ENCODE results near the gene ANO9. TPM values are rescaled to one million over a fixed set of nuclear protein-coding genes. Genes with fewer than 3 reads are reported as not detected.
A peak's percentile ranks its signal among the peaks of the same experiment; 100 is the strongest.

ANO9 gene
- total RNA-seq, 1 experiment from 2014 or later: 85.5 TPM

DNA sequence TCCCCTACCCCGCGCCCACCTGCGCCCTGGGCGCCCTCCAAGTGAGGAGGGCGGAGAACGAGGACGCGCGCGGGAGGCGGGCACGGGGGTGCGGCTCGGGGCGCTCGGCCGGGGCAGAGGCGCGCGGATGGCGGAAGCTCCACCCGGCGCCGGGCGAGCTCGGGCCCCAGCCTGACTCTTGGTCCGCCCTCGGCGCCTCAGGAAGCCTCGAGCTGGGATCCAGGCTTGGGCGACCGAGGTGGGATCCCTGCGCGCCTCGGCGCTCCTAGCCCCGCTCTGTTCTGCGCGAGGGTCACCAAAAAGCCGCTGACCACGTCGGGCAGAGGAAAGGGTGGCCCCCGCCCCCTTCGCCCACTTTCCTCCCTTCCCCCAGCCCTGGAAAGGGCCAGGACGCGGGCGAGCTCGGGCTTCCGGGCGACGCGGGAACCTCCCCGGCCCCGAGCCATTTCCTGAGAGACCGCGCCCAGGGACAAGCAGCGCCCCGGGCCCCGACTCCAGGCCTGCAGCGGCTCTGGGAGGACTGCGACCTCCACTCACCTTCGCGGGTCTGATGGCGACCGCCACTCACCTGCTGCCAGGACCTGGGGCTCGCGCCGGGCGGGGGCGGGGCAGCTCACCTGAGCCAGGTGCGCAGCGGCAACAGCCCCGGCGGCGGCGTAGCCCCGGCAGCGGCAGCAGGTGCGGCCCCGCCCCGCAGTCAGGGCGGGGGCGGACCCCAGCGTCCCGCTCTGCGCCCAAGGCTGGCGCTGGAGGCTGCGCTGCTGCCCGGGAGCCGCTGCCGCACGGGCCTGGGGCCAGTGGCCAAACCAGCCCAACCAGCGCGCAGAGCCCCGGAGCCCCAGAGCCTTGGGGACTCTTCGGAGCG, 24.8 kb downstream of the ANO9 start:
- peak overlapping the region; percentile 89 for H3K27ac Mint-ChIP-seq (ENCODE audit: unreplicated experiment)

DNA sequence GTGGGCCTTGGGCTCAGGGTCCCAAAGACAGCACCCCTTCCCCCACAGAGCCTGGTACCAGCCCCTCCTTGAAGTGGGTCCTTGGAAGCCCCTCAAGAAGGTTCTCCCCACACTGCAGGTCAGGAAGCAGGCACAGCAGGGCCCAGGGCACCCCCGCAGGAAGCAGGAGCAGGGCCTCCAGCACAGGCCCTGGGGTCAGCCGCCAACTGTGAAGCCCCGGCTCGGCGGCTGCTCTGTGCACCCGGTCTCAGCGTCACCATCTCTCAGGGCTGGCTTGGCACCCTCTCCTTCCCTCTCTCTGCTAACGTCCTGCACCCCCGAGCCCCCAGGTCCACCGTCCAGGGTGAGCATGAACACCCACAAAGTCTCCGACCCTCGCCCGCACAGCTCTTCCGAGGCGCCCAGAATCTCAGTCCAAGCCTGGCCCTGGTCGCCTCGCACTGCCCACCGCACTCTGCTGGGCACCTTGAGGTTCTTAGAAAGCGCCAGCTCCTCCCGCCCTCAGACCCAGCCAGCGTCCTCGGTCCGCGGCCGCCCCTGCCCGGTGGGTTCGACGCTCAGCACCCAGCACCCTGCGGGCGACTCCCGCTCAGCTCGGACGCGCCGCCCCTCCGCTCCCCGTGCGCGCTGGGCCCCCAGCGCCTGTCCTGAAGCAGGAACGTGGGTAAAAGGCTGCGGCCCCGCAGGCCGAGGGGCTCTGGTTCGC, 25.6 kb downstream of the ANO9 start:
- Mint-ChIP-seq H3K27ac (ENCODE audit: unreplicated experiment) (peak overlapping the region; percentile 38), H3K36me3 (ENCODE audit: insufficient read depth, unreplicated experiment) (peaks cover 45% of the 10 kb centered on the region), H3K4me3 (ENCODE audit: unreplicated experiment) (peak overlapping the region; percentile 82), H3K27me3 (ENCODE audit: insufficient read depth, unreplicated experiment) (no peaks in the 10 kb centered on the region), H3K4me1 (ENCODE audit: low read depth, unreplicated experiment) (peaks cover 11% of the 10 kb centered on the region), H3K9me3 (ENCODE audit: unreplicated experiment) (no peaks in the 10 kb centered on the region)
- BruUV-seq (replicated peaks): no TSS peak
- H3K9me3 ChIP-seq: no peaks in the 10 kb centered on the region
- peaks cover 18% of the 10 kb centered on the region for H3K4me1 ChIP-seq
- TF ChIP-seq, protein P1, sequence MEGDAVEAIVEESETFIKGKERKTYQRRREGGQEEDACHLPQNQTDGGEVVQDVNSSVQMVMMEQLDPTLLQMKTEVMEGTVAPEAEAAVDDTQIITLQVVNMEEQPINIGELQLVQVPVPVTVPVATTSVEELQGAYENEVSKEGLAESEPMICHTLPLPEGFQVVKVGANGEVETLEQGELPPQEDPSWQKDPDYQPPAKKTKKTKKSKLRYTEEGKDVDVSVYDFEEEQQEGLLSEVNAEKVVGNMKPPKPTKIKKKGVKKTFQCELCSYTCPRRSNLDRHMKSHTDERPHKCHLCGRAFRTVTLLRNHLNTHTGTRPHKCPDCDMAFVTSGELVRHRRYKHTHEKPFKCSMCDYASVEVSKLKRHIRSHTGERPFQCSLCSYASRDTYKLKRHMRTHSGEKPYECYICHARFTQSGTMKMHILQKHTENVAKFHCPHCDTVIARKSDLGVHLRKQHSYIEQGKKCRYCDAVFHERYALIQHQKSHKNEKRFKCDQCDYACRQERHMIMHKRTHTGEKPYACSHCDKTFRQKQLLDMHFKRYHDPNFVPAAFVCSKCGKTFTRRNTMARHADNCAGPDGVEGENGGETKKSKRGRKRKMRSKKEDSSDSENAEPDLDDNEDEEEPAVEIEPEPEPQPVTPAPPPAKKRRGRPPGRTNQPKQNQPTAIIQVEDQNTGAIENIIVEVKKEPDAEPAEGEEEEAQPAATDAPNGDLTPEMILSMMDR (IDR thresholded peaks at IDR 0.05; ENCODE audit: insufficient read depth in 1 of 2, low read depth in 1 of 2, low read length in 1 of 2, severe bottlenecking in 1 of 2, unreplicated experiment in 1 of 2): no peak
- intact Hi-C loops (cut with micrococcal nuclease; ENCODE audit: unreplicated experiment): no loop called here
- no peaks in the 10 kb centered on the region for H3K36me3 ChIP-seq (ENCODE audit: control insufficient read depth, insufficient read depth, low read length)
- CTCF ChIA-PET: interaction anchor here (0.9 to 2.2 kb wide), 4 partner anchors 9 to 57 kb away, joined by 3 to 43 read pairs (median 7); partner anchors contain the start of genes ANO9 and PTDSS2
- POLR2A ChIA-PET: interaction anchor here (1.3 to 1.8 kb wide), 4 partner anchors 9 to 209 kb away, joined by 4 to 7 read pairs (median 4); partner anchors contain the start of genes BET1L and RIC8A
- DNase-seq: no peak
- H3K4me3 ChIP-seq (ENCODE audit: low read depth, low read length): peak overlapping the region; percentile 96
- H3K27me3 ChIP-seq (replicated peaks; ENCODE audit: control insufficient read depth, insufficient read depth, low read length): no peaks in the 10 kb centered on the region

More for the DNA sequence above, 24.8 kb downstream of the ANO9 start:
- H3K36me3 Mint-ChIP-seq (ENCODE audit: insufficient read depth, unreplicated experiment): peaks cover 46% of the 10 kb centered on the region
- peak overlapping the region; percentile 82 for H3K4me3 Mint-ChIP-seq (ENCODE audit: unreplicated experiment)
- POLR2A ChIA-PET: interaction anchor here (0.6 to 1.8 kb wide), 6 partner anchors 10 to 210 kb away, joined by 3 to 7 read pairs (median 4); partner anchors contain the start of genes ANO9, BET1L and RIC8A
- H3K27me3 Mint-ChIP-seq (ENCODE audit: insufficient read depth, unreplicated experiment): no peaks in the 10 kb centered on the region
- H3K9me3 Mint-ChIP-seq (ENCODE audit: unreplicated experiment): no peaks in the 10 kb centered on the region
- no peaks in the 10 kb centered on the region for H3K27me3 ChIP-seq (replicated peaks; ENCODE audit: control insufficient read depth, insufficient read depth, low read length)
- no peaks in the 10 kb centered on the region for H3K9me3 ChIP-seq
- intact Hi-C loops (cut with micrococcal nuclease; ENCODE audit: unreplicated experiment): loop anchor here (1.0 kb wide), 2 partner anchors 31 to 89 kb away; no protein-coding TSS in a partner anchor
- peak overlapping the region; percentile 96 for H3K4me3 ChIP-seq (ENCODE audit: low read depth, low read length)
- peaks cover 23% of the 10 kb centered on the region for H3K4me1 ChIP-seq
- TF ChIP-seq, protein P1 (IDR thresholded peaks at IDR 0.05; ENCODE audit: insufficient read depth in 1 of 2, low read depth in 1 of 2, low read length in 1 of 2, severe bottlenecking in 1 of 2, unreplicated experiment in 1 of 2): no peak
- DNase-seq: peak; percentile 87 to 94
- H3K4me1 Mint-ChIP-seq (ENCODE audit: low read depth, unreplicated experiment): peaks cover 11% of the 10 kb centered on the region
- CTCF ChIA-PET: interaction anchor here (0.6 to 2.2 kb wide), 5 partner anchors 10 to 58 kb away, joined by 3 to 43 read pairs (median 6); partner anchors contain the start of genes ANO9 and PTDSS2
- TSS peak; percentile 13 for BruUV-seq (replicated peaks)
- no peaks in the 10 kb centered on the region for H3K36me3 ChIP-seq (ENCODE audit: control insufficient read depth, insufficient read depth, low read length)

DNA sequence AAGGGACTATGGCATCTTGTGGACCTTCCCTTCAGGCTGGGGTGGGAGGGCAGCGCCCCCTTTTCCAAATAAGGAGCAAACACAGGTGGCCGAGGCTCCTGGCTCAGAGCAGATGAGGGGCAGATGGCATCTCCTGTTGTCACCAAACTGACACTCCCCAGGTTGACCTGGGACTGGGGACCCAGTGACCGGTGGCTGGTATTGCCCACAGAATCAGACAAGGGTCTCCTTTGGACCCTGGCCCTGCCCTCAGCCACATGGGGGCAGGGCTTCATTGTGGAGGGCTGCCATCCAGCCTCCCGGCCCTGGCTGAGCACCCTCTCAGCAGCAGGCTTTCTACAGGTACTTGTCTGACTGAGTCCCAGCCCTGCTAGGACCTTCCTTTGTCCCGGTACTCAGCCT, 26.2 kb downstream of the ANO9 start:
- no peaks in the 10 kb centered on the region for H3K27me3 ChIP-seq (replicated peaks; ENCODE audit: control insufficient read depth, insufficient read depth, low read length)
- Mint-ChIP-seq H3K4me1 (ENCODE audit: low read depth, unreplicated experiment) (peaks cover 11% of the 10 kb centered on the region), H3K4me3 (ENCODE audit: unreplicated experiment) (peak overlapping the region; percentile 82), H3K9me3 (ENCODE audit: unreplicated experiment) (no peaks in the 10 kb centered on the region), H3K27ac (ENCODE audit: unreplicated experiment) (no peak overlapping the region), H3K36me3 (ENCODE audit: insufficient read depth, unreplicated experiment) (peaks cover 39% of the 10 kb centered on the region), H3K27me3 (ENCODE audit: insufficient read depth, unreplicated experiment) (no peaks in the 10 kb centered on the region)
- TF ChIP-seq, protein P1 (IDR thresholded peaks at IDR 0.05; ENCODE audit: insufficient read depth in 1 of 2, low read depth in 1 of 2, low read length in 1 of 2, severe bottlenecking in 1 of 2, unreplicated experiment in 1 of 2): no peak
- ChIA-PET POLR2A (interaction anchor here (1.5 to 1.8 kb wide), 2 partner anchors 8 to 33 kb away, joined by 4 to 7 read pairs; no protein-coding TSS in a partner anchor), CTCF (interaction anchor here (2.2 kb wide), 1 partner anchor 33 kb away, joined by 43 read pairs; the partner anchor contains the start of gene PTDSS2)
- H3K4me3 ChIP-seq (ENCODE audit: low read depth, low read length): peak overlapping the region; percentile 96
- H3K36me3 ChIP-seq (ENCODE audit: control insufficient read depth, insufficient read depth, low read length): no peaks in the 10 kb centered on the region
- intact Hi-C loops (cut with micrococcal nuclease; ENCODE audit: unreplicated experiment): no loop called here
- H3K9me3 ChIP-seq: no peaks in the 10 kb centered on the region
- peaks cover 18% of the 10 kb centered on the region for H3K4me1 ChIP-seq
- BruUV-seq (replicated peaks): no TSS peak
- no peak for DNase-seq
